Activated B cell treated with CpG ODN at 0.5 μM for 24 hours (primary cell): ENCODE data around the gene KIAA1549. TPM values are rescaled to one million over a fixed set of nuclear protein-coding genes. Genes with fewer than 3 reads are reported as not detected.

Source experiments
- ATAC-seq: fragments of 200-7000 bp; cut with Tn5 transposase; one replicate; pipeline ENCODE4 v1.10.0; 2021; ENCODE audit warnings: low read depth, mild to moderate bottlenecking, moderate library complexity
- CTCF ChIA-PET: fragments of 350-600 bp; sonication (Branson Sonifier 250); formaldehyde crosslinking; loops from one replicate; lab custom pipeline; 2021; ENCODE audit warnings: antibody characterized with exemption; lab: Charles Lee
- POLR2A ChIA-PET: fragments of 350-600 bp; sonication (Branson Sonifier 250); formaldehyde crosslinking; loops from one replicate; lab custom pipeline; 2021; ENCODE audit warnings: antibody characterized with exemption; lab: Charles Lee
- DNase-seq: peaks from one replicate; pipeline ENCODE4 v3.0.0; 2022
- H3K27ac Mint-ChIP-seq: one replicate; pipeline ENCODE4 v1.8.0; 2020; ENCODE audit warnings: mixed read lengths
- H3K27me3 Mint-ChIP-seq: one replicate; pipeline ENCODE4 v1.8.0; 2021; ENCODE audit warnings: mixed read lengths
- H3K36me3 Mint-ChIP-seq: one replicate; pipeline ENCODE4 v1.8.0; 2021; ENCODE audit warnings: low read depth, mixed read lengths
- H3K4me1 Mint-ChIP-seq: one replicate; pipeline ENCODE4 v1.8.0; 2021; ENCODE audit warnings: mixed read lengths
- H3K4me3 Mint-ChIP-seq: one replicate; pipeline ENCODE4 v1.8.0; 2020; ENCODE audit warnings: mild to moderate bottlenecking, mixed read lengths
- H3K9me3 Mint-ChIP-seq: one replicate; pipeline ENCODE4 v1.8.0; 2020; ENCODE audit warnings: mixed read lengths
- CTCF ChIP-seq: fragments of 200-600 bp; IDR thresholded peaks from one replicate; pipeline ENCODE4 v1.8.0; 2022; ENCODE audit warnings: antibody characterized with exemption, mild to moderate bottlenecking
- intact Hi-C: fragments of 100-400 bp; cut with micrococcal nuclease; formaldehyde crosslinking; loops from one replicate; pipeline ENCODE4 v1.15.1; 2024
- total RNA-seq: library from RNA; stranded (reverse); gene quantifications from 2 replicates; pipeline ENCODE4 v1.2.3, GENCODE V29; 2022

Gene KIAA1549
- total RNA-seq, 1 donor from 2014 or later, result 0.42 TPM

GRCh38 chr7:138934861-138935260, 46.3 kb downstream of the KIAA1549 start:
- ChIA-PET POLR2A (no interaction called here), CTCF (no interaction called here)
- TF ChIP-seq CTCF, result no peak
- DNase-seq (no peak), ATAC-seq (no peak)
- H3K4me1 Mint-ChIP-seq, result no peaks in the 10 kb centered on the region
- H3K9me3 Mint-ChIP-seq, result no peaks in the 10 kb centered on the region
- intact Hi-C loops, result no loop called here
- H3K27ac Mint-ChIP-seq, result no peak overlapping the region
- no peaks in the 10 kb centered on the region for H3K36me3 Mint-ChIP-seq
- no peak overlapping the region for H3K4me3 Mint-ChIP-seq
- peaks cover 10% of the 10 kb centered on the region for H3K27me3 Mint-ChIP-seq

GRCh38 chr7:138934367-138934766, 46.8 kb downstream of the KIAA1549 start:
- ATAC-seq (no peak), DNase-seq (no peak)
- ChIA-PET POLR2A (no interaction called here), CTCF (no interaction called here)
- H3K27me3 Mint-ChIP-seq, result peaks cover 10% of the 10 kb centered on the region
- no peak for TF ChIP-seq CTCF
- intact Hi-C loops, result no loop called here
- H3K4me1 Mint-ChIP-seq, result no peaks in the 10 kb centered on the region
- H3K36me3 Mint-ChIP-seq, result no peaks in the 10 kb centered on the region
- H3K27ac Mint-ChIP-seq, result no peak overlapping the region
- H3K9me3 Mint-ChIP-seq, result no peaks in the 10 kb centered on the region
- no peak overlapping the region for H3K4me3 Mint-ChIP-seq

- no peaks in the 10 kb centered on the region for H3K36me3 Mint-ChIP-seq
Observed at GRCh38 chr7:138932870-138933269, 48.3 kb downstream of the KIAA1549 start.

GRCh38 chr7:138932427-138932826, 48.8 kb downstream of the KIAA1549 start:
- Mint-ChIP-seq H3K27ac (no peak overlapping the region), H3K27me3 (peaks cover 10% of the 10 kb centered on the region), H3K36me3 (no peaks in the 10 kb centered on the region), H3K9me3 (no peaks in the 10 kb centered on the region), H3K4me1 (no peaks in the 10 kb centered on the region), H3K4me3 (no peak overlapping the region)
- TF ChIP-seq CTCF, result no peak
- ATAC-seq, result no peak
- ChIA-PET POLR2A (no interaction called here), CTCF (no interaction called here)
- DNase-seq, result no peak
- intact Hi-C loops, result no loop called here

More at GRCh38 chr7:138932870-138933269, 48.3 kb downstream of the KIAA1549 start:
- TF ChIP-seq CTCF, result no peak
- Mint-ChIP-seq H3K27ac (no peak overlapping the region), H3K4me1 (no peaks in the 10 kb centered on the region), H3K9me3 (no peaks in the 10 kb centered on the region), H3K27me3 (peaks cover 10% of the 10 kb centered on the region), H3K4me3 (no peak overlapping the region)
- intact Hi-C loops, result no loop called here
- ATAC-seq (no peak), DNase-seq (no peak)
- ChIA-PET CTCF (no interaction called here), POLR2A (no interaction called here)

- CTCF ChIA-PET, result no interaction called here
- intact Hi-C loops, result no loop called here
- Mint-ChIP-seq H3K4me1 (no peaks in the 10 kb centered on the region), H3K36me3 (no peaks in the 10 kb centered on the region), H3K27ac (no peak overlapping the region), H3K27me3 (peaks cover 10% of the 10 kb centered on the region), H3K9me3 (no peaks in the 10 kb centered on the region), H3K4me3 (no peak overlapping the region)
- ATAC-seq (no peak), DNase-seq (no peak)
- POLR2A ChIA-PET, result no interaction called here
- TF ChIP-seq CTCF, result no peak
Observed at GRCh38 chr7:138929969-138930368, 51.2 kb downstream of the KIAA1549 start.
